Activated naive CD4-positive, alpha-beta T cell treated with anti-CD3 and anti-CD28 coated beads, Interleukin-2, amount 50 U/mL, for 24 hours (primary cell): Measurements from ENCODE around the gene MYL7.

Source experiments
- H3K27ac Mint-ChIP-seq: one replicate; pipeline ENCODE4 v1.8.0; 2021; ENCODE audit warnings: mild to moderate bottlenecking, mixed read lengths
- H3K27me3 Mint-ChIP-seq: one replicate; pipeline ENCODE4 v1.8.0; 2021; ENCODE audit warnings: mixed read lengths
- H3K36me3 Mint-ChIP-seq: one replicate; pipeline ENCODE4 v1.8.0; 2021; ENCODE audit warnings: mixed read lengths
- H3K4me1 Mint-ChIP-seq: one replicate; pipeline ENCODE4 v1.8.0; 2021; ENCODE audit warnings: mixed read lengths
- H3K4me3 Mint-ChIP-seq: one replicate; pipeline ENCODE4 v1.8.0; 2021; ENCODE audit warnings: mild to moderate bottlenecking, mixed read lengths
- H3K9me3 Mint-ChIP-seq: one replicate; pipeline ENCODE4 v1.8.0; 2021; ENCODE audit warnings: mixed read lengths

MYL7 gene

DNA sequence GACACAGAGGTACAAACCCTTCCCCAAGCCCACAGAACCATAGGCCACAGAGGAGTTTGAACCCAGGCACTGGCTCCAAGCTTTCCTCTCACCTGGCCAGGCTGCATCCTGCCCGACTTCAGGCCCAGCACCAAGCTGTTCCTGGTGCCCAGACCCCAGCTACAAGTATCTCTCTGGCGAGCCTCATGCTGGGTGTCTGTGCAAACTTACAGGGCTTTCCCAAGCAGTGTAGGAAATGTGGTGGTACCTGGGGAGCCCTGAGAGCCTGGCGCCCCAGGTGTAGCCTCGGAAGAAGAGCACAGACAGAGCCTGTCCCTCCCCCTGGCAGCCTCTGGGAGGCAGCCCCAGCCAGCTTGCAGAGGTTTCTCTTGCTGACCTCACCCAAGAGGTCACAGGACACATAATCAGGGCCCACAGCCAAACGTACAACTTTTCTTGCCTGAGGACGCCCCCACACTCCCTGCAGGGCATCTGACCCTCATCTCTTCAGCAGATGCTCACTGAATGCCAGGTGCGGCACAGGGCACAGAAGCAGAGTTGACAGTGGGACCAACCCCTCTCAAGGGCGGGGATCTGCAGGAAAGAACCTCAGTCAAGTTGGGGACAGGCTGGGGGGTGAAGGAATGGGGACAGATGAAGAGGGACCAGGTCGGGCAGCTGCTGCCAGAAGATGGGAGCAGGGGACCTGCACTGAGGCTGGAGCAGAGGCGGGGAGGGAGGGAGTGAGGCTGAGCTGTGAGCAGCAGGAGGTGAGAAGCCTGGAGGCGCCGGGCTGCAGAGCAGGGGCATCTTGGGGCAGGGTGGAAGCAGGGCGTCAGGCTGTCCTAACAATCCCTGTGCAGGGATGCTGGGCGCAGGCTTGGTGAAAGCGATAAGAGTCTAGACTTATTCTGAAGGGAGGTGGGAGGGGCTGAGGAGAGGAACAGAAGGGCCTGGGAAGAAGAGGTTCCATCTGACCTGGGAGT is 16.3 kb upstream of the MYL7 start:
- H3K36me3 Mint-ChIP-seq, result no peaks in the 10 kb centered on the region
- H3K27ac Mint-ChIP-seq, result no peak overlapping the region
- H3K9me3 Mint-ChIP-seq, result no peaks in the 10 kb centered on the region
- H3K4me3 Mint-ChIP-seq, result no peak overlapping the region
- no peaks in the 10 kb centered on the region for H3K4me1 Mint-ChIP-seq
- H3K27me3 Mint-ChIP-seq, result no peaks in the 10 kb centered on the region

- Mint-ChIP-seq H3K27ac (no peak overlapping the region), H3K4me1 (no peaks in the 10 kb centered on the region), H3K36me3 (no peaks in the 10 kb centered on the region), H3K27me3 (no peaks in the 10 kb centered on the region), H3K4me3 (no peak overlapping the region), H3K9me3 (no peaks in the 10 kb centered on the region)
Measured at GRCh38 chr7:44156453-44157010, 15.4 kb upstream of the MYL7 start.

- H3K27me3 Mint-ChIP-seq, result no peaks in the 10 kb centered on the region
- H3K4me1 Mint-ChIP-seq, result no peaks in the 10 kb centered on the region
- H3K9me3 Mint-ChIP-seq, result no peaks in the 10 kb centered on the region
- no peak overlapping the region for H3K27ac Mint-ChIP-seq
- no peaks in the 10 kb centered on the region for H3K36me3 Mint-ChIP-seq
- H3K4me3 Mint-ChIP-seq, result no peak overlapping the region
Measured at GRCh38 chr7:44155191-44156185, 14.4 kb upstream of the MYL7 start.

- Mint-ChIP-seq H3K27me3 (no peaks in the 10 kb centered on the region), H3K4me1 (no peaks in the 10 kb centered on the region), H3K36me3 (no peaks in the 10 kb centered on the region), H3K27ac (no peak overlapping the region), H3K4me3 (no peak overlapping the region), H3K9me3 (no peaks in the 10 kb centered on the region)
Measured at GRCh38 chr7:44154703-44155102, 13.6 kb upstream of the MYL7 start.

DNA sequence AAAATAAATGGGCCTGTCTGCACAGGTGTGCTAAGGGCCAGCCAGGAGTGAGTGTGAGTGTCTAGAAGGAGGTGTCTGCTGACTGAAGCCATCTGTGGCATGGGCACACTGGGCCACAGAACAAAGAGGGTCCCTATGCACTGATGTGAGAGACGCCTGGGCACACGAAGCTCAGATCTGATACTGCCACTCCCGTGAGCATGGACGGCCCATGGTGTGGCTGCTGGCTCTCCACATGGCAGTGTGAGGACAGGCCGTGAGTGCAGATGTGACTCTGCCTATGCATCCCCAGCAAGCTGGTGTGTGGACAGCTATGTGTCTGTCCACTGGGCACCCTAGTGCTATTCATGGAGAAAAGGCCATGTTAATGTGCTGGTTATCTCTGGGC is 12.8 kb upstream of the MYL7 start:
- Mint-ChIP-seq H3K36me3 (no peaks in the 10 kb centered on the region), H3K27me3 (no peaks in the 10 kb centered on the region), H3K4me1 (no peaks in the 10 kb centered on the region), H3K27ac (no peak overlapping the region), H3K9me3 (no peaks in the 10 kb centered on the region), H3K4me3 (no peak overlapping the region)

DNA sequence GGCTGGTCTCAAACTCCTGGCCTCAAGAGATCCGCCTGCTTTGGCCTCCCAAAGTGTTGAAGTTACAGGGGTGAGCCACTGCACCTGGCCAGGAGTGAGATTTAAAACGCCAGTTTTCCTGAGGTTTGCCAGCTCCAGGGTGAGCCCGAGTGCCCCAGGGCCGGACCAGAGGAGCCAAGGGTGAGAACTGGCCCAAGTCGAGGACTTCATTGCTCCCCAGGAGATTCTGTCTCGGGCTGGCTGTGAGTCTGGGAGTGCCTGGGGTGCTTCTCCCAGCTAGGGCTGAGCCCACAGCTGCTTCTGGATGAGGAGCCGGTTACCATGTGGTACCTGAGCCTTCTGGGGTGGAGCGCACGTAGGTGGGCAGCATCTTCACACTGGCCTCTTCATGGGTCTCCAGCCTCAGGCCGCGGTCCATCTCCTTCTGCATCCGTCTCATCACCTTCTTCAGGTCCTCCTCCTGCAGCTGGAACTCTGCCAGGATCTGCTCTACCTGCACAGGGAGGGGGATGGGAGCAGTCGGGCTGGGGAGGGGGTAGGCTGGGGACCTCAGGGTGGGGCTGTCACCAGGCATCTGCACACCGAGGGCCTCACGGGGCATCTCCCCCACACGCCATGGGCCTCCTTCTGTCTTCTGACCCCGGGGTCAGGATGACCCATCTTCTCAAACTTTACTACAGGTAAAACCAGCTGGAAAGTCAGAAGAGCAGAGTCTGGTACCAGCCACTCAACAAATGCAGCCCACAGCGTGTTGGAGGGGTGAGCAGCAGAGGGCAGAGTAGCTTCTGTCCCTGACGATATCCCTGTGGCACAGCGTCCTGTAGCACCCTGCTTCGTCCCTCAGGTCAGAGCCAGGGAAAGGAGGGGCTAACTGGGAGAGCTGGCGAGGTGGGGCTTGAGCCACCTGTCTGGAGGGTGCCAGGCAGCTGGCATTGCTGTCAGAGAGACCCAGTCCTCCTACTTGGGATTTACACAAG is 12.1 kb upstream of the MYL7 start:
- Mint-ChIP-seq H3K4me3 (no peak overlapping the region), H3K9me3 (no peaks in the 10 kb centered on the region), H3K27ac (no peak overlapping the region), H3K36me3 (no peaks in the 10 kb centered on the region), H3K4me1 (no peaks in the 10 kb centered on the region), H3K27me3 (no peaks in the 10 kb centered on the region)

DNA sequence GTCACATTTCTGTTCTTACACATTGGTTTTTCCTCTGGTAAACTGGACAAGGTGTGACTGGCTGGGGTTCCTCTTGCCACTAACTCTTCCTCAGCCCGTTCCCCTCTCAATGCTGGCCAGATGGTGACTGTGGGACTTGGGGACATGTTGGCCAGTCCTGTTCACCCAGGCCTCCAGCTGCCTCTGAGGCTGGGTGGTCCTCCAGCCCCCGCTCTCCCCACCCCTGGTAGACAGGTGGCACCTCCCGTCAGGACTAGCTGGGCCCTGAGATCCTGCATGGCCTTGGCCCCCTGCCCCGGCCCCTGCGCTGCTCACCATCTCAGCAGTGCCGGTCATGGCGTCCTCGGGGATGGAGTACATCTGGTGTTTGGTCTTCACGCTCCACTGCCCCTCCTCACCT is 10.8 kb upstream of the MYL7 start:
- Mint-ChIP-seq H3K27me3 (no peaks in the 10 kb centered on the region), H3K4me3 (no peak overlapping the region), H3K9me3 (no peaks in the 10 kb centered on the region), H3K27ac (no peak overlapping the region), H3K36me3 (no peaks in the 10 kb centered on the region), H3K4me1 (no peaks in the 10 kb centered on the region)

GRCh38 chr7:44150966-44151941 is 10.1 kb upstream of the MYL7 start:
- no peak overlapping the region for H3K27ac Mint-ChIP-seq
- no peaks in the 10 kb centered on the region for H3K9me3 Mint-ChIP-seq

DNA sequence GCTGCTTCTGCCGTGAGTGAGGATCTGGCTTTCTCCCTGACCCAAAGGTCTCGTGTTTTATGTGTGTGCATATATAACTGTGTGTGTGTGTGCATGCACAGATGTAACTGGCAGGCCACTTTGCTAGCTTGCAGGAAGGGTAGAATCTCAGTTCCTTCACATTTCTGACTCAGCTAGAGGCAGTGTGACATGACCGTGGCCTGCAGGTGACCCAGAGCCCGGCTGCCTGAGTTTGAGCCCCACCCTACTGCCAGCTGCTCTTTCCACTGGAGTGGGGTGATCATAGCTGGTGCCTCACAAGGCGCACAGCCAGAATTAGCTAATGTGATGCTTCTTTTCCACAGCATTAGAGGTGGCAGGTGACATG is 9.3 kb upstream of the MYL7 start:
- Mint-ChIP-seq H3K9me3 (no peaks in the 10 kb centered on the region), H3K27me3 (no peaks in the 10 kb centered on the region), H3K27ac (no peak overlapping the region), H3K4me3 (no peak overlapping the region), H3K36me3 (no peaks in the 10 kb centered on the region), H3K4me1 (peaks cover 2% of the 10 kb centered on the region)

More at GRCh38 chr7:44150966-44151941, 10.1 kb upstream of the MYL7 start:
- Mint-ChIP-seq H3K27me3 (no peaks in the 10 kb centered on the region), H3K4me1 (no peaks in the 10 kb centered on the region), H3K36me3 (no peaks in the 10 kb centered on the region), H3K4me3 (no peak overlapping the region)

GRCh38 chr7:44149571-44150465 is 8.7 kb upstream of the MYL7 start:
- no peaks in the 10 kb centered on the region for H3K36me3 Mint-ChIP-seq

GRCh38 chr7:44148961-44149536 is 7.9 kb upstream of the MYL7 start:
- Mint-ChIP-seq H3K4me3 (no peak overlapping the region), H3K27ac (no peak overlapping the region), H3K27me3 (no peaks in the 10 kb centered on the region), H3K36me3 (no peaks in the 10 kb centered on the region), H3K9me3 (no peaks in the 10 kb centered on the region), H3K4me1 (peaks cover 7% of the 10 kb centered on the region)

More at GRCh38 chr7:44149571-44150465, 8.7 kb upstream of the MYL7 start:
- no peaks in the 10 kb centered on the region for H3K9me3 Mint-ChIP-seq
- no peak overlapping the region for H3K4me3 Mint-ChIP-seq
- H3K4me1 Mint-ChIP-seq, result peaks cover 7% of the 10 kb centered on the region
- no peaks in the 10 kb centered on the region for H3K27me3 Mint-ChIP-seq
- H3K27ac Mint-ChIP-seq, result no peak overlapping the region

DNA sequence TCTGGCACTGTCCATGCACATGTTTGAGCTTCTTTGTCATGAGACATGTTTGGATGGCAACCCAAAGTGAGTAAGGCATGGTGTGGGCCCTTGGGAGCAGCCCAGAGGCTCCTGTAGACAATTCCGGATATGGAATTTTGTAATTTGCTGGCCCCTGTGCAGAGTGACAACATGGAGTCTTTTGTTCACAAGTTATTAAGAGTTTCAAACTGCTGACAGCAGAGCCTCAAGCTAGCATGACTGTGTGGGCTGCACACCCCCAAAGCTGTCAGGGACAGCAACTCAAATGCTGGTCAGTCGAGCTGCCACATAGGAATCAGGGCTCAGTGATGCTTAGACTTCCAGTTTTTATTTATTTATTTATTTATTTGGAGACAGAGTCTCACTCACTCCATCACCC is 7.0 kb upstream of the MYL7 start:
- no peaks in the 10 kb centered on the region for H3K9me3 Mint-ChIP-seq
- H3K36me3 Mint-ChIP-seq, result no peaks in the 10 kb centered on the region
- H3K27ac Mint-ChIP-seq, result no peak overlapping the region
- no peaks in the 10 kb centered on the region for H3K27me3 Mint-ChIP-seq
- H3K4me3 Mint-ChIP-seq, result no peak overlapping the region
- peaks cover 7% of the 10 kb centered on the region for H3K4me1 Mint-ChIP-seq
